SU-DHL-6 (cell line): ENCODE measurements around the gene DNAI2.

Source experiments
- CTCF ChIP-seq: fragments of 200-600 bp; sonication (generic); IDR thresholded peaks from one replicate; pipeline ENCODE4 v1.5.1; 2017; ENCODE audit warnings: antibody characterized with exemption, mild to moderate bottlenecking, low read length, moderate library complexity; ENCODE audit not compliant: insufficient read depth, poor library complexity, severe bottlenecking
- EZH2phosphoT487 ChIP-seq: fragments of 200-600 bp; sonication (generic), shearing (Covaris generic); conservative IDR thresholded peaks from 2 replicates; pipeline ENCODE4 v1.6.1; 2018; ENCODE audit warnings: mild to moderate bottlenecking, antibody characterized with exemption, low read length, moderate library complexity, mixed read lengths

GRCh38 chr17:74281799-74282198 is 7.8 kb downstream of the DNAI2 start:
- TF ChIP-seq CTCF (no peak), EZH2phosphoT487 (no peak)
